GM23338 (cell line): ENCODE measurements around the gene HSD11B2. TPM values are rescaled to one million over a fixed set of nuclear protein-coding genes. Genes with fewer than 3 reads are reported as not detected.

Source experiments
- JUNB ChIP-seq: IDR thresholded peaks from one replicate; pipeline ENCODE4 v1.6.1; 2016; ENCODE audit warnings: antibody characterized with exemption; ENCODE audit not compliant: unreplicated experiment
- NANOG ChIP-seq: IDR thresholded peaks from 2 replicates; pipeline ENCODE4 v1.6.1; 2016; ENCODE audit warnings: antibody characterized with exemption, borderline replicate concordance
- REST ChIP-seq: IDR thresholded peaks from one replicate; pipeline ENCODE4 v1.6.1; 2018; ENCODE audit warnings: antibody characterized with exemption; ENCODE audit not compliant: unreplicated experiment
- ZNF331 ChIP-seq: fragments of 250-450 bp; sonication (Bioruptor Pico); IDR thresholded peaks from 2 replicates; pipeline ENCODE4 v1.5.0; 2020; ENCODE audit warnings: low read depth, mild to moderate bottlenecking, moderate library complexity
- ZNF462 ChIP-seq: fragments of 250-450 bp; sonication (Bioruptor Pico); IDR thresholded peaks from 2 replicates; pipeline ENCODE4 v1.5.0; 2020; ENCODE audit warnings: mild to moderate bottlenecking, moderate library complexity
- polyA plus RNA-seq: library from polyadenylated mRNA; unstranded; fragments of >200 nt; fragmentation: Nextera tagmentation; extraction: Ambion mirVana; gene quantifications from 2 replicates; pipeline ENCODE4 v1.2.1, GENCODE V29; 2016
- total RNA-seq: library from RNA; depleted of rRNA; stranded (reverse); fragments of >200 nt; shearing (Covaris generic); gene quantifications from 2 replicates; pipeline ENCODE4 v1.2.3, GENCODE V29; 2014
- TF ChIP-seq, protein P1 (sequence below): IDR thresholded peaks from 2 replicates; pipeline ENCODE4 v1.6.1; 2016; ENCODE audit warnings: antibody characterized with exemption

The HSD11B2 gene
- total and polyA plus RNA-seq, 2 experiments from 2014 or later, result 14.8 to 23.0 TPM

DNA sequence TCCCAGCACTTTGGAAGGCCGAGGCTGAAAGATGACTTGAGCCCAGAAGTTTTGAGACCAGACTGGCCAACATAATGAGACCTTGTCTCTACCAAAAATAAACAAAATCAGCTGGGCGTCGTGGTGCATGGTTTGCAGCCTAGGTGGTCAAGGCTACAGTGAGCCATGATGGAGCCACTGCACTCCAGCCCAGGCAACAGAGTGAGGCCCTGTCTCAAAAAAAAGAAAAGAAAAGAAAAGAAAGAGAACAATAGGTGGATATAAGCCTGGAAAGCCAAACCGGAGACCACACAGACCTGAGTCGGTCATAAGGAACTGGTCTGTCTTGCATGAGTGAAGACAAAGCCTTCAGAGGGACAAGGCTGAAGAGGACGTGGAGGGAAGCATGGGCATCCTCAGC, 35.7 kb downstream of the HSD11B2 start (continued):
- TF ChIP-seq ZNF462 (CRISPR knock-in tag), result no peak
- no peak for TF ChIP-seq NANOG
- no peak for TF ChIP-seq JUNB
- TF ChIP-seq ZNF331 (CRISPR knock-in tag), result no peak
- TF ChIP-seq REST, result no peak
- TF ChIP-seq, protein P1, sequence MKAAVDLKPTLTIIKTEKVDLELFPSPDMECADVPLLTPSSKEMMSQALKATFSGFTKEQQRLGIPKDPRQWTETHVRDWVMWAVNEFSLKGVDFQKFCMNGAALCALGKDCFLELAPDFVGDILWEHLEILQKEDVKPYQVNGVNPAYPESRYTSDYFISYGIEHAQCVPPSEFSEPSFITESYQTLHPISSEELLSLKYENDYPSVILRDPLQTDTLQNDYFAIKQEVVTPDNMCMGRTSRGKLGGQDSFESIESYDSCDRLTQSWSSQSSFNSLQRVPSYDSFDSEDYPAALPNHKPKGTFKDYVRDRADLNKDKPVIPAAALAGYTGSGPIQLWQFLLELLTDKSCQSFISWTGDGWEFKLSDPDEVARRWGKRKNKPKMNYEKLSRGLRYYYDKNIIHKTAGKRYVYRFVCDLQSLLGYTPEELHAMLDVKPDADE, result no peak
